OCI-LY1 (cell line): Measurements from ENCODE around the gene TNIP2.

Source experiments
- H2AFZ ChIP-seq: fragments of 200-600 bp; sonication (generic), shearing (Covaris generic); 2 replicates; pipeline ENCODE4 v1.6.0; 2014; ENCODE audit warnings: antibody characterized with exemption, mild to moderate bottlenecking, low read length
- H3F3A ChIP-seq: fragments of 200-600 bp; sonication (generic), shearing (Covaris generic); 2 replicates; pipeline ENCODE4 v1.6.0; 2014; ENCODE audit warnings: mild to moderate bottlenecking, antibody characterized with exemption, low read length, moderate library complexity; ENCODE audit not compliant: insufficient read depth
- H3K27ac ChIP-seq: fragments of 200-600 bp; sonication (generic); 2 replicates; pipeline ENCODE4 v1.5.1; 2014; ENCODE audit warnings: low read length, mixed run types, mild to moderate bottlenecking, low read depth; ENCODE audit not compliant: poor library complexity, severe bottlenecking
- H3K27me3 ChIP-seq: fragments of 200-600 bp; sonication (generic); 2 replicates; pipeline ENCODE4 v1.6.0; 2014; ENCODE audit warnings: antibody characterized with exemption, mild to moderate bottlenecking, low read length, moderate library complexity; ENCODE audit not compliant: insufficient read depth
- H3K36me3 ChIP-seq: fragments of 200-600 bp; sonication (generic); 2 replicates; pipeline ENCODE4 v1.6.1; 2014; ENCODE audit warnings: mild to moderate bottlenecking, antibody characterized with exemption, low read length, moderate library complexity, mixed read lengths; ENCODE audit not compliant: insufficient read depth
- H3K4me1 ChIP-seq: fragments of 200-600 bp; sonication (generic); 2 replicates; pipeline ENCODE4 v1.5.1; 2014; ENCODE audit warnings: mild to moderate bottlenecking, low read length, moderate library complexity; ENCODE audit not compliant: insufficient read depth, severe bottlenecking
- H3K4me2 ChIP-seq: fragments of 200-600 bp; sonication (generic), shearing (Covaris generic); 2 replicates; pipeline ENCODE4 v1.6.1; 2014; ENCODE audit warnings: low read length
- H3K4me3 ChIP-seq: fragments of 200-600 bp; sonication (generic); 2 replicates; pipeline ENCODE4 v1.5.1; 2014; ENCODE audit warnings: low read length, low read depth, mild to moderate bottlenecking, mixed read lengths; ENCODE audit not compliant: poor library complexity, severe bottlenecking
- H3K79me2 ChIP-seq: fragments of 200-600 bp; shearing (Covaris generic); 2 replicates; pipeline ENCODE4 v1.6.1; 2016; ENCODE audit warnings: mixed run types, low read length, mixed read lengths; ENCODE audit not compliant: insufficient read depth
- H3K9ac ChIP-seq: fragments of 200-600 bp; sonication (generic), shearing (Covaris generic); 2 replicates; pipeline ENCODE4 v1.6.1; 2014; ENCODE audit warnings: mild to moderate bottlenecking, low read length, mixed read lengths
- H3K9me2 ChIP-seq: fragments of 200-600 bp; sonication (generic), shearing (Covaris generic); 2 replicates; pipeline ENCODE4 v1.6.1; 2014; ENCODE audit warnings: low read depth, mild to moderate bottlenecking, low read length, mixed read lengths
- H3K9me3 ChIP-seq: fragments of 200-600 bp; shearing (Covaris generic); 2 replicates; pipeline ENCODE4 v1.6.1; 2014; ENCODE audit warnings: low read length, mixed read lengths
- H4K20me1 ChIP-seq: fragments of 200-600 bp; sonication (generic), shearing (Covaris generic); 2 replicates; pipeline ENCODE4 v1.6.0; 2016; ENCODE audit warnings: mild to moderate bottlenecking, low read length; ENCODE audit not compliant: insufficient read depth
- CTCF ChIP-seq: fragments of 200-600 bp; sonication (generic), shearing (Covaris generic); IDR thresholded peaks from 2 replicates; pipeline ENCODE4 v1.5.1; 2017; ENCODE audit warnings: mild to moderate bottlenecking, antibody characterized with exemption, low read length, moderate library complexity, mixed read lengths
- EZH2 ChIP-seq: fragments of 200-600 bp; sonication (generic), shearing (Covaris generic); IDR thresholded peaks from 2 replicates; pipeline ENCODE4 v1.8.0; 2017; ENCODE audit warnings: borderline replicate concordance, mixed run types, mild to moderate bottlenecking, antibody characterized with exemption, low read length, moderate library complexity, mixed read lengths

The TNIP2 gene

GRCh38 chr4:2799971-2800690, 44.0 kb upstream of the TNIP2 start:
- Histone ChIP-seq H3K4me3 (no peak overlapping the region), H3K9me2 (no peaks in the 10 kb centered on the region), H3K36me3 (no peaks in the 10 kb centered on the region), H4K20me1 (no peaks in the 10 kb centered on the region), H2AFZ (no peak overlapping the region), H3K27me3 (no peaks in the 10 kb centered on the region), H3F3A (no peaks in the 10 kb centered on the region), H3K79me2 (no peaks in the 10 kb centered on the region), H3K4me1 (no peaks in the 10 kb centered on the region), H3K9me3 (no peaks in the 10 kb centered on the region), H3K9ac (no peak overlapping the region), H3K27ac (no peak overlapping the region), H3K4me2 (no peak overlapping the region)
- TF ChIP-seq EZH2 (no peak), CTCF (no peak)

DNA sequence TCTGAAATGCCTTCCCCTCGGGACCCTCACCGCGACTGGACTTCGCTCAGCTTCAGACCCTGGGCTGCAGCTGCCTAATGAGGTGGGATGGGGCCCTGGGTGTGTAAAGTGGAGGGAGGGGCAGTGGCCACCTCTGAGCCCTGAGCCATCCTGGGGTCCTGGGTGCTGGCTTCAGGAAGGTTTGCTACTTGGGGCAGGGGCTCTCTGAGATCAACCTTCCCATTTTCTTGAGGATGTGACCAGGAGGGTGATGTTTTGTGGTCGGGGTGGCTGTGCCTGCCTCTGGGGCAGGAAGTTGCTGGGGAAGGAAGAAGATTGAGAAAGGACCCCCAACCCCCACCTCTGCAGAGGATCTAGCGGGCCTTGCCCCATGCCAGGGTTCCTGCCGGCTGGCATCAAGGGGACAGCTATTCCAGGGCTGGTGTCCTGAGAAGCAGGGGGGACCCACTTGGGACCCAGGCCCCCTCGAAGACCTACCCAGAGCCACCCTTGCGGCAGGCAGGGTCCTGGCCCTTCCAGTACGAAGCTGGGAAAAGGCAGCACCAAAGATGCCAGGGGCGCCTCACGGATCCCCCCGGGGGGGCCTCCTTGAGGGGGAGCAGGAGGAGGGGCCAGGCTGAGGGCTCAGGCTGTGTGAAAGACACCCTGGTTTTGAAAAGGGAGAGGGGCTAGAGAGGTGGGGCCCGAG, 43.2 kb upstream of the TNIP2 start:
- H3K27me3 ChIP-seq = no peaks in the 10 kb centered on the region
- TF ChIP-seq CTCF (no peak), EZH2 (no peak)
- H4K20me1 ChIP-seq = no peaks in the 10 kb centered on the region
- no peaks in the 10 kb centered on the region for H3K4me1 ChIP-seq
- H3K4me2 ChIP-seq = no peak overlapping the region
- H3K9me2 ChIP-seq = no peaks in the 10 kb centered on the region
- H3K27ac ChIP-seq = no peak overlapping the region
- H3F3A ChIP-seq = no peaks in the 10 kb centered on the region
- H3K9me3 ChIP-seq = no peaks in the 10 kb centered on the region
- no peak overlapping the region for H3K9ac ChIP-seq
- H2AFZ ChIP-seq = no peak overlapping the region
- H3K4me3 ChIP-seq = no peak overlapping the region
- no peaks in the 10 kb centered on the region for H3K36me3 ChIP-seq
- H3K79me2 ChIP-seq = no peaks in the 10 kb centered on the region

DNA sequence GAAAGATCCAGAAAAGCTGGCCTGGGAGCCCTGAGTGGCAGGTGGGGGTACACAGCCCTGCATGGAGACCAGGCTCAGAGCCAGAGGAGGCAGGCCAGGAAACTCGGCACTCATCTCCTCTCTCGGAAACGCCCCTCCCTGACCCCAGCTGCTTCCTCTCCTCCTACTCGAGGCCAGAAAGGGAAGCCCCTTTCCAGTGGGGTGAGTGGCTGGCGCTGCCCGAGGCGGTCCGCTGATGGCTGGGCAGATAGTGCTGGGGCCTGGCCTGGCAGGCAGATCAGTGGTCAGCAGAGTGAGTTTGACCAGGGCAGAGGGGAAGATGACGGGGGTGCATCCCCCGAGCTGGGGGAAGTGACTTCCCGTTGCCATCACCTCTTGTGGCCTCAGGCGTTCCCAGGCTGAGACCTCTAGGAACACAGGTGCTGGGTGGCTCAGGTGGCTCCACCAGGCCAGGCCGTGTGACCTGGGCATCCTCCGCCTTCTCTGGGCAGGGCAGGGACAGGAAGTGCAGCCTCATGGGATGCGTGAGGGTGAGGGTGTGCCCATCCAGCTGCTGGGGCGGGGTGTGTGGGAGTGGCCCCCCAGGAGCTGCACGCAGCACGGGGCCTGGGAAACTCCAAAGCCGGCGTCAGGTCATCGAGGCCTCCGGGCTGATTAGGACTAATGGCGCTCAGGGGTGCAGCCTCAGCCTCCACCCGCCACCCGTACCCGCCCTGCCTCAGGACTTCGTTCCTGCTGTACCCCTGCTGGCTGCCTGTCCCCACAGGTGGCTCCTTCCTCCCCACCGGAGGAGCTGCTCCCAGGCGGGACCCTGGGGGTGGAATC, 42.5 kb upstream of the TNIP2 start:
- H4K20me1 ChIP-seq = no peaks in the 10 kb centered on the region
- no peak overlapping the region for H3K27ac ChIP-seq
- H3K4me3 ChIP-seq = no peak overlapping the region
- no peak overlapping the region for H3K9ac ChIP-seq
- H3K4me1 ChIP-seq = no peaks in the 10 kb centered on the region
- H3K27me3 ChIP-seq = no peaks in the 10 kb centered on the region
- no peaks in the 10 kb centered on the region for H3F3A ChIP-seq
- H3K9me3 ChIP-seq = no peaks in the 10 kb centered on the region
- no peak overlapping the region for H2AFZ ChIP-seq
- TF ChIP-seq EZH2 (no peak), CTCF (no peak)
- no peaks in the 10 kb centered on the region for H3K36me3 ChIP-seq
- H3K79me2 ChIP-seq = no peaks in the 10 kb centered on the region
- no peak overlapping the region for H3K4me2 ChIP-seq
- no peaks in the 10 kb centered on the region for H3K9me2 ChIP-seq
